ENCODE results near the gene SFTA2. TPM values are rescaled to one million over a fixed set of nuclear protein-coding genes. Genes with fewer than 3 reads are reported as not detected.
A peak's percentile ranks its signal among the peaks of the same experiment; 100 is the strongest.

Gene SFTA2
- total RNA-seq, 1 experiment from 2014 or later, result not detected

DNA sequence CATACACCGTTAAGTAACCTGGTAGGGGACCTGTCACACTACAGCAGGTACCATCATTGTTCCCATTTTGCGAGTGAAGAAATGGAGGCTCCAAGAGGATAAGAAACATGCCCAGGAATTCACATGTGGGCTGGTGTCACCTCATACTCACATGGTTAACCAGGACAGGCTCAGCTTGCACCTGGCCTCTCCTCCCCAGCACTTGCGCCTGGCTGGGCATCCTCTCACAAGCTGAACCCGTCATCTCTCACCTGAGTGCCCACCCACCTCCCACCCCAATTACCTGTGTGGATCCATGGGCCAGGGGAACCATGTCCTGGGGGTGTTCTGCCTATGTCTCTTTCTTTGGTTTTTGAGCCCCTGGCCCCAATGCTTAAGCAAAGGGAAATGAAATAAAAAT lies 1.5 kb downstream of the SFTA2 start:
- Histone ChIP-seq H4K20me1 (ENCODE audit: control insufficient read depth, insufficient read depth, insufficient read length) (no peaks in the 10 kb centered on the region), H3K14ac (ENCODE audit: insufficient read depth, low read length) (no peak overlapping the region; the same call in 1 of the 2 replicates), H3K56ac (ENCODE audit: insufficient read length, low read depth, low read length) (no peak overlapping the region), H2BK20ac (ENCODE audit: low read depth, low read length, poor library complexity, severe bottlenecking) (no peak overlapping the region), H2BK12ac (ENCODE audit: insufficient read length, low read depth, low read length) (no peak overlapping the region), H3K27me3 (ENCODE audit: insufficient read depth, low read length) (no peaks in the 10 kb centered on the region; the same call in 1 of the 2 replicates), H3K4ac (ENCODE audit: low read depth, low read length) (no peak overlapping the region), H3K79me2 (ENCODE audit: insufficient read depth, low read length) (no peaks in the 10 kb centered on the region), H2AFZ (ENCODE audit: low read length) (no peak overlapping the region), H2AK5ac (ENCODE audit: insufficient read length, low read length) (no peak overlapping the region), H2BK5ac (ENCODE audit: insufficient read length, low read length) (no peak overlapping the region), H3K4me2 (ENCODE audit: insufficient read depth, insufficient read length, low read length) (no peak overlapping the region), H3K23ac (ENCODE audit: insufficient read length, low read depth, low read length) (no peak overlapping the region), H4K91ac (ENCODE audit: insufficient read length, low read depth, low read length) (no peak overlapping the region), H3K9me3 (ENCODE audit: control insufficient read depth, low read depth, low read length) (no peaks in the 10 kb centered on the region), H3K27ac (ENCODE audit: insufficient read length, low read depth, low read length) (no peak overlapping the region), H3K18ac (ENCODE audit: insufficient read length, low read depth, low read length) (no peak overlapping the region), H3K4me1 (ENCODE audit: insufficient read depth, low read length) (peaks cover 2% of the 10 kb centered on the region; the same call in 1 of the 2 replicates), H2BK120ac (ENCODE audit: low read depth, low read length, poor library complexity, severe bottlenecking) (no peak overlapping the region), H3K23me2 (ENCODE audit: insufficient read length, low read depth, low read length, poor library complexity, severe bottlenecking) (no peaks in the 10 kb centered on the region), H4K8ac (replicated peaks; ENCODE audit: insufficient read length, low read depth, low read length) (no peak overlapping the region), H3K9ac (ENCODE audit: extremely low read depth, insufficient read length, low read length) (no peak overlapping the region), H2BK15ac (ENCODE audit: low read depth, low read length) (no peak overlapping the region), H3T11ph (ENCODE audit: low read length) (no peak overlapping the region), H3K79me1 (ENCODE audit: insufficient read depth, low read depth, low read length, poor library complexity, severe bottlenecking) (no peaks in the 10 kb centered on the region), H4K5ac (ENCODE audit: insufficient read length, low read depth, low read length) (no peak overlapping the region)
- Mint-ChIP-seq H3K4me1 (peaks cover 2 to 8% of the 10 kb centered on the region in 2 experiments; a peak in 2 of 4 replicates), H3K36me3 (ENCODE audit: insufficient read depth in 1 of 3, low read depth in 3 of 3) (peaks cover 27 to 37% (median 33%) of the 10 kb centered on the region in 3 experiments), H3K9me3 (peaks cover 13 to 14% of the 10 kb centered on the region in 2 experiments; a peak in 4 of 5 replicates), H3K4me3 (no peak overlapping the region), H3K27me3 (ENCODE audit: low read depth) (no peaks in the 10 kb centered on the region; the same call in 1 of the 2 replicates), H3K27ac (peak overlapping the region in 1 of 3 experiments; percentile 57; a peak in 1 of 7 replicates)
- no peak for TF ChIP-seq CTCF (conservative IDR thresholded peaks at IDR 0.05)
- no CpG with 5 or more reads among the region's 4 CpGs for WGBS (ENCODE audit: extremely low coverage, insufficient read length, low lambda C conversion rate)
- DNase-seq, result no peak

All from H9 (cell line).